ENCODE measurements around the gene PTPRN2. TPM values are rescaled to one million over a fixed set of nuclear protein-coding genes. Genes with fewer than 3 reads are reported as not detected.
A peak's percentile ranks its signal among the peaks of the same experiment; 100 is the strongest.

The PTPRN2 gene
- total and polyA plus RNA-seq, 2 of the 13 experiments (the other 11 are each of a cell fraction or from before 2014, with no cell fraction given): 2.5 to 24.2 TPM

GRCh38 chr7:157854066-157854891 is 733.3 kb downstream of the PTPRN2 start (continued):
- TF ChIP-seq ZFP91 (CRISPR knock-in tag; IDR thresholded peaks at IDR 0.05; ENCODE audit: borderline replicate concordance): peak; percentile 71; the same call in 1 of the 2 replicates
- 0 out of 2 replicates have a peak, but pooled peaks have one; percentile 44 for TF ChIP-seq NRL (CRISPR knock-in tag; IDR thresholded peaks at IDR 0.05; ENCODE audit: borderline replicate concordance)
- TF ChIP-seq ARHGAP35 (CRISPR knock-in tag; IDR thresholded peaks at IDR 0.05; ENCODE audit: borderline replicate concordance): 0 out of 2 replicates have a peak, but pooled peaks have one; percentile 26
- peak; percentile 31; the same call in 1 of the 2 replicates for TF ChIP-seq ZNF609 (CRISPR knock-in tag; IDR thresholded peaks at IDR 0.05; ENCODE audit: borderline replicate concordance)
- no peak for TF ChIP-seq IKZF1 (IDR thresholded peaks at IDR 0.05)
- TF ChIP-seq ZNF879 (CRISPR knock-in tag; IDR thresholded peaks at IDR 0.05): no peak
- TF ChIP-seq HOXA7 (CRISPR knock-in tag; IDR thresholded peaks at IDR 0.05): 0 out of 2 replicates have a peak, but pooled peaks have one; percentile 6
- TF ChIP-seq ELF3 (CRISPR knock-in tag; IDR thresholded peaks at IDR 0.05): peak; percentile 53; the same call in 1 of the 2 replicates
- TF ChIP-seq ZNF572 (CRISPR knock-in tag; IDR thresholded peaks at IDR 0.05): 0 out of 2 replicates have a peak, but pooled peaks have one; percentile 15
- TF ChIP-seq ZNF225 (CRISPR knock-in tag; IDR thresholded peaks at IDR 0.05): 0 out of 2 replicates have a peak, but pooled peaks have one; percentile 19
- no peak for TF ChIP-seq ZSCAN9 (CRISPR knock-in tag; IDR thresholded peaks at IDR 0.05; ENCODE audit: borderline replicate concordance)
- TF ChIP-seq BHLHE40 (IDR thresholded peaks at IDR 0.05; ENCODE audit: low read length): 0 out of 2 replicates have a peak, but pooled peaks have one; percentile 18
- peak; percentile 50 for TF ChIP-seq GABPB1 (CRISPR knock-in tag; IDR thresholded peaks at IDR 0.05)
- no peak for TF ChIP-seq ARID3A (IDR thresholded peaks at IDR 0.05; ENCODE audit: low read depth, low read length)
- 0 out of 2 replicates have a peak, but pooled peaks have one; percentile 24 for TF ChIP-seq ZNF83 (CRISPR knock-in tag; IDR thresholded peaks at IDR 0.05; ENCODE audit: borderline replicate concordance)
- TF ChIP-seq PPARG (CRISPR knock-in tag; conservative IDR thresholded peaks at IDR 0.05): peak; percentile 70
- no peak for TF ChIP-seq DZIP1 (CRISPR knock-in tag; IDR thresholded peaks at IDR 0.05)
